HCT116 (cell line): Measurements from ENCODE around the gene CACNA2D3.

Source experiments
- CEBPB ChIP-seq: IDR thresholded peaks from 2 replicates; pipeline ENCODE4 v1.6.1; 2012; ENCODE audit warnings: low read depth
- RAD21 ChIP-seq: IDR thresholded peaks from 2 replicates; pipeline ENCODE4 v1.6.1; 2012; ENCODE audit warnings: low read depth, mild to moderate bottlenecking
- TCF7L2 ChIP-seq: IDR thresholded peaks from 2 replicates; pipeline ENCODE4 v1.7.0; 2011; ENCODE audit warnings: borderline replicate concordance, inconsistent platforms; ENCODE audit not compliant: insufficient read depth, insufficient read length; ENCODE audit errors: extremely low read depth
- ZBTB33 ChIP-seq: IDR thresholded peaks from 2 replicates; pipeline ENCODE4 v1.6.1; 2011; ENCODE audit warnings: mild to moderate bottlenecking, low read length, moderate library complexity; ENCODE audit not compliant: insufficient replicate concordance; ENCODE audit errors: extremely low read depth

GRCh38 chr3:54797111-54797510 lies 674.8 kb downstream of the CACNA2D3 start:
- TF ChIP-seq TCF7L2: no peak
- TF ChIP-seq CEBPB: no peak
- no peak for TF ChIP-seq RAD21
- no peak for TF ChIP-seq ZBTB33
